ENCODE measurements around the gene TICAM2.

DNA sequence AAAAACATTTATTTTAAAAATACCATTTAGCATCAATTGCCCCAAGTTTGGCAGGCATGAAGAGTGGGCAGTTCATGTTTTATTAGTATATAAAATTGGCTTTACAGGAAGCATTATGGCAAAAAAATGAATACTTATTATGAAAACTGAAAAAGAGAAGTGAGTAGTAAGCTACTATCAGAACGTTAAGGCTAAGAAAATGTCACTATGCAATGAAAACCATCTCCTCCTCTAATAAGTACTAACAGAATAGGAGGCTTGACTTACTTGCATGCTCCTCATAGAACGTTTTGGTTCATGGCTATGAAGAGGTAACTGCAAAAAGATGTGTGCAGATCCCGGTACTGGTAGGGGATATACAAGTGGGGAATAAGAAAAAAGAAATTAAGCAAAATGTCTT lies 23.6 kb downstream of the TICAM2 start:
- no peak for TF ChIP-seq EZH2 (IDR thresholded peaks at IDR 0.05; ENCODE audit: low read length, unreplicated experiment)
- TF ChIP-seq, protein P1, sequence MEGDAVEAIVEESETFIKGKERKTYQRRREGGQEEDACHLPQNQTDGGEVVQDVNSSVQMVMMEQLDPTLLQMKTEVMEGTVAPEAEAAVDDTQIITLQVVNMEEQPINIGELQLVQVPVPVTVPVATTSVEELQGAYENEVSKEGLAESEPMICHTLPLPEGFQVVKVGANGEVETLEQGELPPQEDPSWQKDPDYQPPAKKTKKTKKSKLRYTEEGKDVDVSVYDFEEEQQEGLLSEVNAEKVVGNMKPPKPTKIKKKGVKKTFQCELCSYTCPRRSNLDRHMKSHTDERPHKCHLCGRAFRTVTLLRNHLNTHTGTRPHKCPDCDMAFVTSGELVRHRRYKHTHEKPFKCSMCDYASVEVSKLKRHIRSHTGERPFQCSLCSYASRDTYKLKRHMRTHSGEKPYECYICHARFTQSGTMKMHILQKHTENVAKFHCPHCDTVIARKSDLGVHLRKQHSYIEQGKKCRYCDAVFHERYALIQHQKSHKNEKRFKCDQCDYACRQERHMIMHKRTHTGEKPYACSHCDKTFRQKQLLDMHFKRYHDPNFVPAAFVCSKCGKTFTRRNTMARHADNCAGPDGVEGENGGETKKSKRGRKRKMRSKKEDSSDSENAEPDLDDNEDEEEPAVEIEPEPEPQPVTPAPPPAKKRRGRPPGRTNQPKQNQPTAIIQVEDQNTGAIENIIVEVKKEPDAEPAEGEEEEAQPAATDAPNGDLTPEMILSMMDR (conservative IDR thresholded peaks at IDR 0.05; ENCODE audit: low read depth, low read length) = no peak

Data from PC-3 (cell line).